Upper lobe of left lung (tissue), 6 donors: ENCODE results near the gene CSNK1A1. TPM values are rescaled to one million over a fixed set of nuclear protein-coding genes. Genes with fewer than 3 reads are reported as not detected.
"Not testable (repeated sequence)": the region's sequence is repeated elsewhere in the genome, so short reads cannot be mapped to it uniquely, and the experiment has no call there.

Source experiments
- ATAC-seq, 2 donors: fragments of 200-7000 bp; cut with Tn5 transposase; one replicate each; pipeline ENCODE4 v1.9.1; 2022; ENCODE audit warnings: mild to moderate bottlenecking in 2 of 2, moderate library complexity in 2 of 2; ENCODE audit not compliant: low FRiP score in 2 of 2
- DNase-seq, 2 donors: peaks; one replicate each; pipeline ENCODE4 v3.0.0-alpha.2; 2019 to 2020
- H3K27ac ChIP-seq, 4 donors: fragments of 200-600 bp; sonication (generic); one replicate each; pipeline ENCODE4 v1.5.1; 2016 to 2019
- H3K27me3 ChIP-seq, 4 donors: fragments of 200-600 bp; sonication (generic); one replicate each; pipeline ENCODE4 v1.5.1; 2017 to 2019
- H3K36me3 ChIP-seq, 4 donors: fragments of 200-600 bp; sonication (generic); one replicate each; pipeline ENCODE4 v1.5.1; 2016 to 2019
- H3K4me1 ChIP-seq, 4 donors: fragments of 200-600 bp; sonication (generic); one replicate each; pipeline ENCODE4 v1.5.1; 2018 to 2019
- H3K4me3 ChIP-seq, 4 donors: fragments of 200-600 bp; sonication (generic); one replicate each; pipeline ENCODE4 v1.5.1; 2017 to 2019; ENCODE audit warnings: mild to moderate bottlenecking in 2 of 4, moderate library complexity in 1 of 4
- H3K9me3 ChIP-seq, 4 donors: fragments of 200-600 bp; sonication (generic); one replicate each; pipeline ENCODE4 v1.5.1; 2018 to 2019
- EP300 ChIP-seq, 4 donors: sonication (generic); formaldehyde crosslinking; IDR thresholded peaks; one replicate each; pipeline ENCODE4 v1.5.1; 2017; ENCODE audit warnings: antibody characterized with exemption in 4 of 4, control low read depth in 2 of 4
- POLR2A ChIP-seq, 4 donors: fragments of 450-650 bp; IDR thresholded peaks; one replicate each; pipeline ENCODE4 v1.5.1; 2016 to 2017; ENCODE audit warnings: antibody characterized with exemption in 4 of 4, mild to moderate bottlenecking in 2 of 4
- POLR2AphosphoS5 ChIP-seq, 2 donors: sonication (generic); formaldehyde crosslinking; IDR thresholded peaks; one replicate each; pipeline ENCODE4 v1.5.1; 2017; ENCODE audit warnings: antibody characterized with exemption in 2 of 2
- WGBS, 2 donors: methylation state at CpG; one replicate each; pipeline ENCODE4 v1.1.5; 2017 to 2018; 5-methylcytosine and 5-hydroxymethylcytosine counted together
- total RNA-seq, 6 donors: library from RNA; depleted of rRNA in 4 of 6; stranded (reverse); fragments of >200 nt in 4 of 6; gene quantifications; one replicate each; pipeline versions ENCODE4 v1.1.0 to v1.2.1, GENCODE V29; 2016 to 2021
- TF ChIP-seq, protein P1 (sequence below), 6 experiments: fragments of 450-650 bp in 4 of 6; fragments of 200-600 bp in 2 of 6; sonication (generic) in 2 of 6; IDR thresholded peaks; one replicate each; pipeline ENCODE4 v1.5.1; 2016 to 2019; ENCODE audit warnings: antibody characterized with exemption in 6 of 6
- donor health status: DM: no; HTN: no; CAD: no; lungs with moderate emphysema.
- donor health status: DM: no; HTN: yes; CAD: no; lungs with severe emphysema.

Gene CSNK1A1
- total RNA-seq: 100 to 1,000 TPM; 153 to 215 (median 202) TPM

GRCh38 chr5:149551227-149552037 is at the start of gene CSNK1A1:
Gene CSNK1A1 (minus strand): TSS chr5:149551439. CDS start chr5:149550964, 475 bp downstream.
- Histone ChIP-seq H3K4me3 (peak within 1 kb of the TSS; percentile 67 to 89 (median 74)), H3K9me3 (no peaks in the 10 kb centered on the region), H3K36me3 (peaks cover 0 to 32% (median 3%) of the 10 kb centered on the region in 4 donors), H3K27ac (peak within 1 kb of the TSS; percentile 98 to 100 (median 98)), H3K27me3 (no peaks in the 10 kb centered on the region), H3K4me1 (peaks cover 28 to 35% (median 35%) of the 10 kb centered on the region in 4 donors)
- TF ChIP-seq, protein P1, sequence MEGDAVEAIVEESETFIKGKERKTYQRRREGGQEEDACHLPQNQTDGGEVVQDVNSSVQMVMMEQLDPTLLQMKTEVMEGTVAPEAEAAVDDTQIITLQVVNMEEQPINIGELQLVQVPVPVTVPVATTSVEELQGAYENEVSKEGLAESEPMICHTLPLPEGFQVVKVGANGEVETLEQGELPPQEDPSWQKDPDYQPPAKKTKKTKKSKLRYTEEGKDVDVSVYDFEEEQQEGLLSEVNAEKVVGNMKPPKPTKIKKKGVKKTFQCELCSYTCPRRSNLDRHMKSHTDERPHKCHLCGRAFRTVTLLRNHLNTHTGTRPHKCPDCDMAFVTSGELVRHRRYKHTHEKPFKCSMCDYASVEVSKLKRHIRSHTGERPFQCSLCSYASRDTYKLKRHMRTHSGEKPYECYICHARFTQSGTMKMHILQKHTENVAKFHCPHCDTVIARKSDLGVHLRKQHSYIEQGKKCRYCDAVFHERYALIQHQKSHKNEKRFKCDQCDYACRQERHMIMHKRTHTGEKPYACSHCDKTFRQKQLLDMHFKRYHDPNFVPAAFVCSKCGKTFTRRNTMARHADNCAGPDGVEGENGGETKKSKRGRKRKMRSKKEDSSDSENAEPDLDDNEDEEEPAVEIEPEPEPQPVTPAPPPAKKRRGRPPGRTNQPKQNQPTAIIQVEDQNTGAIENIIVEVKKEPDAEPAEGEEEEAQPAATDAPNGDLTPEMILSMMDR (IDR thresholded peaks at IDR 0.05): peak; percentile 75 to 91 (median 83)
- TF ChIP-seq POLR2AphosphoS5 (IDR thresholded peaks at IDR 0.05): peak; percentile 94 to 98
- TF ChIP-seq POLR2A (IDR thresholded peaks at IDR 0.05): peak; percentile 37 to 96 (median 90)
- TF ChIP-seq EP300 (IDR thresholded peaks at IDR 0.05): peak in 1 of 4 donors; percentile 77
- ATAC-seq: peak; percentile 97 to 98
- 1 to 2% methylated on average over 10 to 28 of the region's 67 CpGs for WGBS, 2 donors
- DNase-seq: peak; percentile 98 to 99

DNA sequence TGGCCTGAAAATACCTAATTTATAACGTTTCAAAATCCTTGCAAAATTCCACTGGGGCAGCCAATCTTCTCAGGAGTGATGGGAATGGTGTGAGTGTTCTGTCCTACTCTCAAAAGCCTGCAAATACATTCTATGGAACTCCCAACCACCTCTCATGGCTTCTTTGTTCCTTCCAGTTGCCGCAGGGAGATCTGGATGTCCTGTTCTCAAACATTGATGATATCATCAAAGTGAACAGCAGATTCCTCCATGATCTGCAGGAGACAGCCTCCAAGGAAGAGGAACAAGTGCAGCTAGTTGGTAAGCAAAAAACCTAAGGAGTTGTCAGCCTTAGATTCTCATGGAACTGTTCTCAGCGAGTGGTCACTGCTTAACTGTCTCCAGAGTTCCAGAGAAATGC is 49.7 kb upstream of the CSNK1A1 start:
- H3K4me3 ChIP-seq: no peak overlapping the region
- no peak for DNase-seq
- WGBS, 2 donors: 86 to 88% methylated on average over 3 of the region's 3 CpGs
- H3K27ac ChIP-seq: no peak overlapping the region
- TF ChIP-seq POLR2AphosphoS5 (IDR thresholded peaks at IDR 0.05): no peak
- no peak for TF ChIP-seq EP300 (IDR thresholded peaks at IDR 0.05)
- TF ChIP-seq POLR2A (IDR thresholded peaks at IDR 0.05): no peak
- TF ChIP-seq, protein P1 (IDR thresholded peaks at IDR 0.05): no peak
- peaks cover 0 to 31% (median 8%) of the 10 kb centered on the region in 4 donors for H3K36me3 ChIP-seq
- H3K4me1 ChIP-seq: peaks cover 4 to 12% (median 6%) of the 10 kb centered on the region in 4 donors
- no peaks in the 10 kb centered on the region for H3K9me3 ChIP-seq
- no peaks in the 10 kb centered on the region for H3K27me3 ChIP-seq
- no peak for ATAC-seq

DNA sequence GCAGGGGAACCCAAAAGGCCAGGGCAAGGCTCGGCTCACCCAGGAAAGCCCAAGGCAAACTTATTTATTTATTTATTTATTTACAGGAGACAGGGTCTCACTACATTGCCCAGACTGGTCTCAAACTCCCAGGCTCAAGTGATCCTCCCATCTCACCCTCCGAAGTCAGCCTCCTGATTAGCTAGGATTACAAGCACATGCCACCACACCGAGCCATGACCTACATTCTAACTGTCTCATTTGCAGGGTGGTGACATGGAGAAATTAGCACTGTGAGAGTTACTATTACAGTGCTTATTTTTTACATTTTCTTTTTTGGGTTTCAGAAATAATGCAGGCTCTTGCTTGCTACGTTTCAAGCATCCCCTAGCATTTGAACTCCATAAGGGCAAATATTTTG is 48.1 kb upstream of the CSNK1A1 start:
- WGBS, 2 donors: 95 to 96% methylated on average over 4 of the region's 4 CpGs
- Histone ChIP-seq H3K4me3 (no peak overlapping the region), H3K27ac (no peak overlapping the region), H3K9me3 (no peaks in the 10 kb centered on the region), H3K27me3 (no peaks in the 10 kb centered on the region), H3K36me3 (peaks cover 0 to 31% (median 8%) of the 10 kb centered on the region in 4 donors), H3K4me1 (peaks cover 0 to 6% (median 3%) of the 10 kb centered on the region in 4 donors)
- DNase-seq: no peak
- ATAC-seq: no peak
- no peak for TF ChIP-seq POLR2A (IDR thresholded peaks at IDR 0.05)
- TF ChIP-seq, protein P1 (IDR thresholded peaks at IDR 0.05): no peak
- no peak for TF ChIP-seq EP300 (IDR thresholded peaks at IDR 0.05)
- no peak for TF ChIP-seq POLR2AphosphoS5 (IDR thresholded peaks at IDR 0.05)

- H3K27me3 ChIP-seq: no peaks in the 10 kb centered on the region
- TF ChIP-seq, protein P1 (IDR thresholded peaks at IDR 0.05): no peak
- TF ChIP-seq EP300 (IDR thresholded peaks at IDR 0.05) (no peak), POLR2AphosphoS5 (IDR thresholded peaks at IDR 0.05) (no peak), POLR2A (IDR thresholded peaks at IDR 0.05) (no peak)
- no peak for ATAC-seq
- no peak overlapping the region for H3K4me3 ChIP-seq
- 97 to 100% methylated on average over 2 to 3 of the region's 3 CpGs for WGBS, 2 donors
- no peak overlapping the region for H3K27ac ChIP-seq
- peaks cover 0 to 6% (median 3%) of the 10 kb centered on the region in 4 donors for H3K4me1 ChIP-seq
- H3K36me3 ChIP-seq: peaks cover 0 to 28% (median 8%) of the 10 kb centered on the region in 4 donors
- no peak for DNase-seq
- H3K9me3 ChIP-seq: no peaks in the 10 kb centered on the region
Measured at GRCh38 chr5:149598966-149599365, 47.7 kb upstream of the CSNK1A1 start.

DNA sequence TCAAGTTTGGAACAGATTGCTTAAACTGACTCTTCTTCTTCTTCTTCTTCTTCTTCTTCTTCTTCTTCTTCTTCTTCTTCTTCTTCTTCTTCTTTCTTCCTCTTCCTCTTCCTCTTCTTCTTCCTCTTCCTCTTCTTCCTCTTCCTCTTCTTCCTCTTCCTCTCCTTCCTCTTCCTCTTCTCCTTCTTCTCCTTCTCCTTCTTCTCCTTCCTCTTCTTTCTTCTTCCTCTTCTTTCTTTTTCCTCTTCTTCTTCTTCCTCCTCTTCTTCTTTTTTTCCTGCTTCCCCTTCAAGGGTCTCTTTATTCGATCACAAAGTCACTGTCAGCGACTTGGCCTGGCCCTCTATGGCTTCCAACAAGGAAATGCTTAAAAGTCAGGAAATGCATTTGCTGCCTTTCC is 47.0 kb upstream of the CSNK1A1 start:
- not testable (repeated sequence) for ATAC-seq, H3K27me3 ChIP-seq, H3K4me1 ChIP-seq, H3K4me3 ChIP-seq, H3K9me3 ChIP-seq, H3K27ac ChIP-seq, DNase-seq
- peaks cover 0 to 20% (median 8%) of the 10 kb centered on the region in 4 donors for H3K36me3 ChIP-seq
- 89 to 90% methylated on average over 2 of the region's 2 CpGs for WGBS, 2 donors
